CD14-positive monocyte (primary cell): ENCODE results near the gene CPSF2. TPM values are rescaled to one million over a fixed set of nuclear protein-coding genes. Genes with fewer than 3 reads are reported as not detected.

Source experiments
- DNase-seq, 3 donors: peaks; one replicate each; pipeline ENCODE4 v3.0.0-alpha.2; 2011 to 2022
- H2AFZ ChIP-seq: 2 replicates; pipeline ENCODE4 v1.6.0; 2012; ENCODE audit warnings: mild to moderate bottlenecking, low read depth, low read length, inconsistent platforms; ENCODE audit not compliant: insufficient read depth, poor library complexity, severe bottlenecking
- H3K27ac ChIP-seq, 2 donors: 1 replicate in 1 of 2; 2 replicates in 1 of 2; pipeline ENCODE4 v1.5.1; 2012 to 2013; ENCODE audit warnings: low read length in 2 of 2, control low read depth in 1 of 2, inconsistent platforms in 1 of 2, low read depth in 1 of 2, mild to moderate bottlenecking in 1 of 2
- H3K27me3 ChIP-seq, 2 donors: one replicate each; pipeline versions ENCODE4 v1.6.0 to v1.6.1; 2011 to 2013; ENCODE audit warnings: low read length in 2 of 2; ENCODE audit not compliant: control insufficient read depth in 2 of 2, insufficient read depth in 2 of 2
- H3K36me3 ChIP-seq, 2 donors: replicated peaks in 1 of 2; 1 replicate in 1 of 2; 2 replicates in 1 of 2; pipeline versions ENCODE4 v1.5.1 to v1.6.1; 2012 to 2013; ENCODE audit warnings: low read length in 2 of 2, control low read depth in 1 of 2, inconsistent platforms in 1 of 2, mild to moderate bottlenecking in 1 of 2; ENCODE audit not compliant: insufficient read depth in 2 of 2, control insufficient read depth in 1 of 2
- H3K4me1 ChIP-seq, 2 donors: 1 replicate in 1 of 2; 2 replicates in 1 of 2; pipeline versions ENCODE4 v1.5.1 to v1.6.1; 2012 to 2013; ENCODE audit warnings: low read length in 2 of 2, control low read depth in 1 of 2, inconsistent platforms in 1 of 2, mild to moderate bottlenecking in 1 of 2, moderate library complexity in 1 of 2; ENCODE audit not compliant: insufficient read depth in 2 of 2, control insufficient read depth in 1 of 2
- H3K4me2 ChIP-seq: replicated peaks from 2 replicates; pipeline ENCODE3; 2012; ENCODE audit warnings: low read length, moderate library complexity, mild to moderate bottlenecking; ENCODE audit not compliant: poor library complexity, severe bottlenecking; ENCODE audit errors: extremely low read depth
- H3K4me3 ChIP-seq, 3 experiments: fragments of 200-600 bp in 1 of 3; sonication (generic) in 1 of 3; replicated peaks in 1 of 3; 1 replicate in 2 of 3; 2 replicates in 1 of 3; pipeline ENCODE4 v1.5.1; 2011 to 2013; ENCODE audit warnings: low read length in 3 of 3, mild to moderate bottlenecking in 3 of 3, control low read depth in 2 of 3, low read depth in 2 of 3, inconsistent platforms in 1 of 3, moderate library complexity in 1 of 3
- H3K79me2 ChIP-seq: 2 replicates; pipeline ENCODE4 v1.6.0; 2012; ENCODE audit warnings: mild to moderate bottlenecking, control low read depth, inconsistent platforms, low read length, moderate library complexity; ENCODE audit not compliant: insufficient read depth
- H3K9ac ChIP-seq: 2 replicates; pipeline ENCODE4 v1.6.0; 2017; ENCODE audit warnings: low read length, mild to moderate bottlenecking; ENCODE audit not compliant: insufficient read depth, poor library complexity, severe bottlenecking
- H3K9me3 ChIP-seq, 2 donors: replicated peaks in 1 of 2; 1 replicate in 1 of 2; 2 replicates in 1 of 2; pipeline versions ENCODE4 v1.5.1 to v1.6.1; 2012 to 2013; ENCODE audit warnings: low read length in 2 of 2, control low read depth in 1 of 2; ENCODE audit not compliant: control insufficient read depth in 1 of 2, insufficient read depth in 1 of 2
- H4K20me1 ChIP-seq: 2 replicates; pipeline ENCODE4 v1.6.0; 2012; ENCODE audit warnings: mild to moderate bottlenecking, low read length, control low read depth, moderate library complexity; ENCODE audit not compliant: insufficient read depth
- H3K27ac Mint-ChIP-seq, 7 donors: one replicate each; pipeline ENCODE4 v1.8.0; 2020; ENCODE audit warnings: mild to moderate bottlenecking in 7 of 7, mixed read lengths in 7 of 7, moderate library complexity in 6 of 7, inconsistent platforms in 2 of 7
- H3K27me3 Mint-ChIP-seq, 3 donors: one replicate each; pipeline ENCODE4 v1.8.0; 2021 to 2022; ENCODE audit warnings: low read depth in 3 of 3, mild to moderate bottlenecking in 3 of 3, mixed read lengths in 3 of 3, moderate library complexity in 3 of 3, inconsistent platforms in 1 of 3
- H3K36me3 Mint-ChIP-seq, 2 donors: one replicate each; pipeline ENCODE4 v1.8.0; 2020; ENCODE audit warnings: mixed read lengths in 2 of 2, inconsistent platforms in 1 of 2, mild to moderate bottlenecking in 1 of 2
- H3K4me1 Mint-ChIP-seq: one replicate; pipeline ENCODE4 v1.8.0; 2020; ENCODE audit warnings: mild to moderate bottlenecking, mixed read lengths
- H3K4me3 Mint-ChIP-seq, 2 donors: one replicate each; pipeline ENCODE4 v1.8.0; 2020; ENCODE audit warnings: mild to moderate bottlenecking in 2 of 2, mixed read lengths in 2 of 2, moderate library complexity in 1 of 2
- H3K9me3 Mint-ChIP-seq, 7 donors: one replicate each; pipeline ENCODE4 v1.8.0; 2020 to 2022; ENCODE audit warnings: mixed read lengths in 7 of 7, mild to moderate bottlenecking in 6 of 7, moderate library complexity in 6 of 7, inconsistent platforms in 2 of 7
- CTCF ChIP-seq: fragments of 200-600 bp; IDR thresholded peaks from one replicate; pipeline ENCODE4 v1.8.0; 2022; ENCODE audit warnings: antibody characterized with exemption, mild to moderate bottlenecking
- WGBS: methylation state at CpG from one replicate; pipeline ENCODE4 v1.1.5; 2013; ENCODE audit warnings: missing lambda C conversion rate; ENCODE audit not compliant: insufficient coverage; 5-methylcytosine and 5-hydroxymethylcytosine counted together
- intact Hi-C, 2 donors: fragments of 100-400 bp; cut with micrococcal nuclease; formaldehyde crosslinking; loops; one replicate each; pipeline versions ENCODE4 v1.15.0 to v1.15.1; 2023
- polyA plus RNA-seq, 3 donors: library from polyadenylated mRNA; depleted of rRNA in 1 of 3; unstranded in 2 of 3; stranded (reverse) in 1 of 3; fragments of 300-500 nt in 2 of 3; fragments of >200 nt in 1 of 3; fragmentation: Illumina TruSeq in 2 of 3; gene quantifications; 1 replicate in 2 of 3; 2 replicates in 1 of 3; pipeline ENCODE4 v1.2.3, GENCODE V29; 2012 to 2021

Gene CPSF2
- polyA plus RNA-seq, 3 donors, result 8.5 to 44.9 (median 25.5) TPM

GRCh38 chr14:92199763-92200162, 78.0 kb downstream of the CPSF2 start:
- H3K4me3 ChIP-seq, result no peak overlapping the region
- H3K27ac Mint-ChIP-seq, result no peak overlapping the region
- H4K20me1 ChIP-seq, result no peaks in the 10 kb centered on the region
- peaks cover 11 to 28% (median 16%) of the 10 kb centered on the region in 3 donors for H3K27me3 Mint-ChIP-seq
- H3K27me3 ChIP-seq, result peaks cover 0 to 13% of the 10 kb centered on the region in 2 donors
- H3K9me3 Mint-ChIP-seq, result peaks cover 0 to 1% (median 0%) of the 10 kb centered on the region in 7 donors
- H2AFZ ChIP-seq, result no peak overlapping the region
- intact Hi-C loops, result no loop called here
- 83% methylated on average over 1 of the region's 6 CpGs for WGBS
- H3K36me3 Mint-ChIP-seq, result no peaks in the 10 kb centered on the region
- no peaks in the 10 kb centered on the region for H3K79me2 ChIP-seq
- H3K4me1 ChIP-seq, result peaks cover 7 to 11% of the 10 kb centered on the region in 2 donors
- DNase-seq, result no peak
- H3K9ac ChIP-seq, result no peak overlapping the region
- H3K9me3 ChIP-seq, result no peaks in the 10 kb centered on the region
- H3K4me2 ChIP-seq, result no peak overlapping the region
- no peaks in the 10 kb centered on the region for H3K36me3 ChIP-seq
- H3K27ac ChIP-seq, result no peak overlapping the region
- no peak for TF ChIP-seq CTCF
- H3K4me1 Mint-ChIP-seq, result peaks cover 33% of the 10 kb centered on the region
- H3K4me3 Mint-ChIP-seq, result peak overlapping the region in 1 of 2 donors; percentile 8

GRCh38 chr14:92203116-92203515, 81.3 kb downstream of the CPSF2 start:
- Histone ChIP-seq H3K4me2 (no peak overlapping the region), H3K27ac (no peak overlapping the region), H3K27me3 (peaks cover 0 to 13% of the 10 kb centered on the region in 2 donors), H3K4me3 (no peak overlapping the region), H4K20me1 (no peaks in the 10 kb centered on the region), H3K9ac (no peak overlapping the region), H3K9me3 (no peaks in the 10 kb centered on the region), H3K4me1 (peaks cover 4 to 11% of the 10 kb centered on the region in 2 donors), H2AFZ (no peak overlapping the region), H3K79me2 (no peaks in the 10 kb centered on the region), H3K36me3 (no peaks in the 10 kb centered on the region)
- intact Hi-C loops, result no loop called here
- Mint-ChIP-seq H3K36me3 (no peaks in the 10 kb centered on the region), H3K4me1 (peaks cover 19% of the 10 kb centered on the region), H3K4me3 (no peak overlapping the region), H3K9me3 (peaks cover 0 to 4% (median 0%) of the 10 kb centered on the region in 7 donors), H3K27me3 (peaks cover 21 to 32% (median 25%) of the 10 kb centered on the region in 3 donors), H3K27ac (no peak overlapping the region)
- no peak for DNase-seq
- WGBS, result 88% methylated on average over 1 of the region's 7 CpGs
- TF ChIP-seq CTCF, result no peak
